DMS153 treated with DMSO at 0.1 percent for 48 hours (cell line): ENCODE measurements around the gene ANKFY1.

Experiments
- DNase-seq: peaks from one replicate; lab custom pipeline; 2025; ENCODE audit not compliant: unreplicated experiment; lab: John Stamatoyannopoulos, UW

ANKFY1 gene

DNA sequence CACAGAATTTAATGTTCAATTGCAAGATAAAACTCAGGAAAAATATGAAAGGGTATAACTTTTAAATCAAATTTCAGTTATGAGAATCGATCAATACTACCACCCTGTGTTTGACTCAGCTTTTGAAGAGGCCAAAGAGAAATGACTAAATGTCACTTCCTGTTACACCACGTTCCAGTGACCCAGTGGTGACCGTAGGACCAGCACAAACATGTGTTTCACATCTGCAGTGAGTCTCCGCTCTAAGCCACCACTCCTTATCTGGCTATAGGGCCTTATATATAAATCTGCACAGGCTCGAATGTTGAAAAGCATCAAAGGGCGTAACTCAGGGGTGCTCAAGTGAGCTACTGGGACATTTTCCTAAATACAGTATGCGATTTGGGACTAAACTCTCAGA, 84.7 kb downstream of the ANKFY1 start:
- no peak for DNase-seq

DNA sequence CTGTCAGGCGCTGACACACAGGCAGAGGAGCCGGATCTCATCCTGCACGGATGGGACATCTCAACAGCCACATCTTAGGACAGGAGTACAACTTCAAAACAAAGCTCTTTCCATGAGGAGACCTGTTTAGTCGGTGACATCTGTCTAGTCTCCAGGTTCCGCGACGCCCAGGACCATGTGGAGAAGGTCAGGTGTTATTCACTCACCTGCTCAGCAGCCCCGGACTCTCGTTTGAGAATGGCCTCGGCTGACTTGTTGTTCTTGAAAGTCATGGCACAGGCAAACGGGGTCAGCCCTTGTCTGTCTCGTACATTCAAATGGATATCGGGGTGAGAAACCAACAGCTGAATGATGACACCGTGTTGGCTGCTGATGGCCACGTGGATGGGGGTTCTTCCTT, 85.1 kb downstream of the ANKFY1 start:
- DNase-seq: no peak

DNA sequence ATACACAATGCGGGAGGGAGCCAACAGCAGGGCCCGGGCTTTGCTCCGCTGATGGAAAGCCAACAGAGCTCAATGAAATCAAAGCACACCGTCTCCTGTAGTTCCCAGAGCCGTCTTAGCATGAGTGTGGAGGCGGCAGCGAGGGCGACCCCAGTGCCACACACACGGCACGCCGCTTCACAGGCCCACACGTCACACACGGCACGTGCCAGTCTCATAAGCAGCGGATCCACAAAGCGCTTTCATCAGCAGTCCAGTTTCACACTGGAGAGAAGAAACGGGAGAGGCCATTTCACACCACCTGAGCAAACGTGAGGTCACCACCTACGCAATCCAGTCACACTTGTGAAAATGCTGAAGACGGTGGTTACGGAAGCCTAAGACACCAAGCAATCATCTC, 86.0 kb downstream of the ANKFY1 start:
- no peak for DNase-seq

DNA sequence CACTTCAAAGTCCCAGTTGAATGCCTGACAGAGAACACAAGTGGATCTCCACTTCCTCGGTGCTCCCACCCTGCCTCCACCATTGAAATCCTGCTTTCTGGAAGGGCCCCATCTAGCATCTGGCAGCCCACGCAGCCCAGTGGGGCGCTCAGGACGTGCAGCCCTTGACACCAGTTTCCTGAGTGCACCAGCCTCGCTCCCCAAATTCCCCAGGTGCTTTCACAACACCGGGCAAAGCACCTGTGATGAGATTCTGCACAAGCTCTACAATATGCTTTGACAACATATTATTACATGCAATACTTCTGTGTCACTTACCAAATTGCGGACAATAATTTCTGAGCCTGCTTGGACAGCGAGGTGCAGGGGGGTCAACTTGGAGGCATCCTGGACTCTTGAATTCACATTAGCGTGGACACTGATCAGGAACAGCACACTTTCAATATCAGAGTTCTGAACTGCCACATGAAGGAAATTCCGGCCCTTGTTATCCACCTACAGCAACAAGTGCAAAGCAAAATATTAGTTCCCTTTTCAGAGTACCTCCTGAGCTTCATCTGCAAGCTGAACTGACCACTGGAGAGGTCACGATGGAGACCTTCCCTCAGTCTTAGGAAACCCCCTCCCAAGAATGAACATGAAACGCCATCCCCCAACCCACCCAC, 86.8 kb downstream of the ANKFY1 start:
- no peak for DNase-seq

DNA sequence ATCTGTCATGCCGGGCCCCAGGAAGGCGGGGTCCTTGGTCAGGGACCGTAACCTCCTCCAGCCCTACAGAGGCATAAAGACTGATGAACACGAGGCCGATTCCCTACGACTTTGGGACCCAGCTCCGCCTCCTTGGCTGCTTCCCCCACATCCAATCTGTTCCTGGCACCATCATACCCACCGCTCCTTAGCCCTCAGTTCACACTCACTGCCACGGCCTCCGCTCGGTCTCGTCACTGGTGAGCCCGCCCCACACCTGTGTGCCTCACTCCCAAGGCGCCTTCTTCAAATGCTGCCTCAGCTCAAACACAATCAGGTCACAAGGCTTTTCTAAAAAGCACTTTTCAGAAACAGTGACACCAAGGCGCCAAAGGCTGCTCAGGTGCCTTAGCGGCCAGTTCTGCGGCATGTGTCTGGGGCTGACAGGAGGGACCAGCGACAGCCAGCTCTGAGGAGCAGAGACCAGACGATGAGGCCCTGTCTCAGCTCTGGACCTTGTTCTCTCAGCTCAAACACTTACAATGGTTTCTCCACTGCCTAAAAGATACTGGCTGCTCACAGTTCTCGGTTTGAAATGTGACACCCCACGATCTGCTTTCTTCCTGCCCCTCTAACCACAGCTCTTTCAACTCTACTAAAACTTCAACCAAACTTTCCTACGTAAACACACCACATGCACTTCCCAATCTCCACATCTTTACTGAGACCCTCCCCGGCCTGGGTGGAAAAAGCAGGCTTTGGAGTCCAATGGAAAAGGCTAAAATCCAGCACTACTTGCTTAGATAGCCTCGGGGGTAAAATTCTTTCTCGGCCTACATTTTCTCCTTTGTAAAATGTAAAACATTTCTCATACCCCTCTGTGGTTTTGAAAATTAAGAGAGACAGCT, 87.6 kb downstream of the ANKFY1 start:
- no peak for DNase-seq

DNA sequence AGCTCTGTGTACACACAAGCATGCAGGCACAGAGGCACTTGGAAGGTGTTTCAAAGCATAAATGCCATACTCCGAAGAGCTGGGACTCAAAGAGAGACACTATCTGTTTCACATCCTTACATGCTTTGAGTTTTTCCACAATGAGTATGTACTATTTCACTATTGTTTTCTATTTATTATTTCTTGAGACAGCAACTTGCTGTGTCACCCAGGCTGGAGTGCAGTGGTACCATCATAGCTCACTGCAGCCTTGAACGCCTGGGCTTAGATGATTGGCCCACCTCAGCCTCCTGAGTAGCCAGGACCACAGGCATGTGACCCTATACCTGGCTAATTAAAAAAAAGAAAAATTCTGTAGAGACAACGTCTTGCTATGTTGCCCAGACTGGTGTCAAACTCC, 89.2 kb downstream of the ANKFY1 start:
- DNase-seq: no peak

DNA sequence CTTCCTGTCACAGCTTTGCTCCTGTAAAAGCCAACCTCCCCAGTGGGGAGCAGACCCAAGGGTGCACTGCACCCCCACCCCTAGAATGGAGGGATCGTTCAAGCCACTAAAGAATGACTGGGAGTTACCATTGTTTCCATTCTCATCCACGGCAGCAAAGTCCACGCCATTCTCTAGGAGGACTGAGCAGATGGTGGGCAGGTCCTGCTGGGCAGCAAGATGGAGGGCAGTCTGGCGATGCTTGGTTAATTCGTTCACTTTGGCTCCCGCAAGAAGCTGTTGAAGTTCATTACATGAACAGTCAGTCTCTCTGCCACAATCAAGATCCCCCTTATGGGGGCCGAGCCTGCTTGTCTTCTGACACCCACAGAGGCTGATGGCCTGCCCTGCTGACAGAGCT, 90.0 kb downstream of the ANKFY1 start:
- DNase-seq: no peak

DNA sequence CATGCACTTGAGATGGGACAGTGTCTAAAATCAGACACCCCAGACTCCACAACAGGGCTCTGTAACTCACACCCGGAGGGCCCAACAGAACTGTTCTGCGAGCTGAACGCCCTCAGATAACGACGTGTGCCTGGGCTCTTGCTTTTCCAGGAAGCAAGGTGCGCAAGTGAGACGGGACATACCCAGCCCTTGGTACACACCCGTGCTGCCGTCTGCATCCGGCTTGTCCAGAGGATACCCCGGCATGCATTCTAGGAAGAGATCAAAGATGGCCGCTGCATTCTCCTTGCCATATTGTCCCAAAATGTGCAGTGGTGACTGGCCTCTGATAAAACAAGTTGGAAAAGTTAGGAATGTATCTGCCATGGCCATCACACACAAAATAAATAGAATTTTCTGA, 91.4 kb downstream of the ANKFY1 start:
- no peak for DNase-seq

DNA sequence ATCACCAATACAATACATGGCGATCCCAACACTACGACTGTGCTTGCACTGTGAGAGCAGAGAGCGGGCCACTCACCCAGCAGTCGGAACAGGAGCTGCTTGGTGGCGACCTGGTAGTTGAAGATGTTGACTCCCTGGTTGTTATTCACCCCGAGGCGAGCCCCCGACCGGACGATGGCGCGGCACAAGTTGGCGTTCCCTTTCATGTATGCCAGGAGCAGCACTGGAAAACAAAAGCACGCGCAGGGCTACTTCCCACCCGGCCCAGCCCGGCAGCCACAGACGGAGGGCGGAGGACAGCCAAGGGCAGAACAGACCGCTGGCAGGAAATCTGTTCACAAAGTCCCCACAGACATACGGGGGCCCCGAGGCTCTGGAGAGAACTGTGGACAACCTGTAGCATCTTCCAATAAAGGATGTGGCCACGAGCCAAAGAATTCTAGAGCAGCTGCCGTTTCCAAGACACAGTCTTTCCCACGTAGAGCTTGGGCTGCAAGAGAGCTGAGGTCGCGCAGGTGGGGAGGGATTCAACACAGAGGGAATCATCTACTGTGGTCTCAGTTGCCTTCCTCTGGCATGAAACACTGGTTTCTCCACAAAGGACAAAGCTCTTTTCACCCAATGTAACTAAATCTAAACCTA, 93.0 kb downstream of the ANKFY1 start:
- no peak for DNase-seq

DNA sequence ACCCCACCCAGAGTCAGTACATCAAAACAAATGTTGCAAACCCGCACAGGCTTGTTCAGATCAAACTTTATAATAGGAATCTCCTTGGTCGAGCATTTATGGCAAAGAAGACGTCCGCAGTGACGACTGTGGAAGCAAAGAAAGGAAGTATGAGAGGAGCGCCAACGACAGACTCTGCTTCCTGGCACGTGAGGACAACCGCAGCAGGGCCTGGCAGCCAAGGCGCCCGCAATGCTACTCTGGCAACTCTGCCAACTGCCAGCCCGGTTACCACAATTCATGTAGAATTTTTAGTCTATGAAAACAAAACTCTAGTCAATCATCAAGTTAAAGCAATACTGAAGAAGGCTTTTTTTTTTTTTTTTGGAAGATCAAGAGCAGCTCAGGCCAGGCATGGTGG, 96.0 kb downstream of the ANKFY1 start:
- DNase-seq: no peak

DNA sequence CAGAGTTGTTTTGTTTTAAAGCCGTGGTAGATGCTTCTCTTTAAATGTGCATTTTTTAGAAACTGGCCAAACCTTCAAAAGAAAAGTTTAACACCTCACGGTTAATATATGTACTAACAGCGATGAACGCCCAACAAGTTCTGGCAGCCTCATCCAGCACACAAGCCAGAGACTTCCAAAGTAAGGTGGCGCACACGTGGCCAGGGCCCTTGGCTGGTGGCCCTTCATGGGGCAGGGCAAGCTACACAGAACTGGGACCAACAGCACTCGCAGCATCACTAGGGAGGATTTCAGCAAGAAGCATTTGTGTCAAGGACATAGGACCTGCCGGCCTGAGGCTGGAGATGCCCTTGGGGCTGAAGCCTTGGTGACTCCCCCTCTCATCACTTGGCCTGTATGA, 97.4 kb downstream of the ANKFY1 start:
- no peak for DNase-seq

DNA sequence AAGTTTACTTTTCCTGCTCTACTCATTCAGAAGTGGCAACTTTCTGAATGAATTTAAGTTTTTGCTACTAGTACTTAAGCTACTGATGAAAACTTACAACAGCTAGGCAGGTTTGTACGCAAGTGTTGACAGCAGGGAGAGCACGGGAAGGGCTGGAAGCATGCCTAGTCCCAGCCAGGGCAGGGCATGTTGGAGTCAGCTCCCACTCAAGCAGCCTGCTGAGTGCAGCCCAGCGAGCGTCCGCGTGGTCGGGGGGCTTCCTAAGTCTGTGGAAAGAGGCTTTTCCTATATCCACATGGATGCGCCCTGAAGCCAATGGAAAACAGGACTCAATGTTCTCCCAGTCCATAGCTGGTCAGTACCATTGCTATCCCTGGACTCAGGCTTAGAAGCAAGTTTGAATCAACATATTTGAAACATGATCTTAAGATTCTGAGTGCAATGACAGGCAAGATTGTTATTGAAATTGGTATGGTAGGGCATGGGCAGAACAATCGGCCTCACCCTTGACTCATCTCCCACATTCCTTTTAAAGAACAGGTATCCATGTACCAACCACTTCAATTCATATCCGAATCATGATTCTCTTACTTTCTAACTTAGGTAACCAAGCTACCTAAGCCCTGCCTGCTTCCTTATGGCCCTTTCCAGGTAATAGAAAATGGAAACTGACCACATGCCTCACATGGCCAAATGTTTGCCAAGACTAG, 98.3 kb downstream of the ANKFY1 start:
- DNase-seq: no peak

DNA sequence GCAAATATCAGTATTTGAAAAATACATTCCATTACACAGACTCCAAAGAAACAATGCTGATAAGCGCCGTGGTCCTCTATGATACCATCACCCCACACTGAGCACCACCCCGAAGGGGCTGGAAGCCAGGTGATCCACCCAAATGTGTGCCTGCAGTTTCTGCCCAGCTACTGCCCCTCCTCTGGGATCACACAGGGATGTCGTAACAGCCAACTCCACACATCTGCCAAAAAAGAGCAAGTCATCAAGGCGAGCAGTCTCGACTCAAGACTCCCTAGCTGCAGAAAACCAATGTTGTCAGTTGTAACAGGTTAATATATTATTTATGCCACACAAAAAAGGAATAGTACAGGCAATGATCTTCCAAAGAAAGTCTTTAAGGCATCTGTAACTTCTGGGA, 99.8 kb downstream of the ANKFY1 start:
- no peak for DNase-seq

DNA sequence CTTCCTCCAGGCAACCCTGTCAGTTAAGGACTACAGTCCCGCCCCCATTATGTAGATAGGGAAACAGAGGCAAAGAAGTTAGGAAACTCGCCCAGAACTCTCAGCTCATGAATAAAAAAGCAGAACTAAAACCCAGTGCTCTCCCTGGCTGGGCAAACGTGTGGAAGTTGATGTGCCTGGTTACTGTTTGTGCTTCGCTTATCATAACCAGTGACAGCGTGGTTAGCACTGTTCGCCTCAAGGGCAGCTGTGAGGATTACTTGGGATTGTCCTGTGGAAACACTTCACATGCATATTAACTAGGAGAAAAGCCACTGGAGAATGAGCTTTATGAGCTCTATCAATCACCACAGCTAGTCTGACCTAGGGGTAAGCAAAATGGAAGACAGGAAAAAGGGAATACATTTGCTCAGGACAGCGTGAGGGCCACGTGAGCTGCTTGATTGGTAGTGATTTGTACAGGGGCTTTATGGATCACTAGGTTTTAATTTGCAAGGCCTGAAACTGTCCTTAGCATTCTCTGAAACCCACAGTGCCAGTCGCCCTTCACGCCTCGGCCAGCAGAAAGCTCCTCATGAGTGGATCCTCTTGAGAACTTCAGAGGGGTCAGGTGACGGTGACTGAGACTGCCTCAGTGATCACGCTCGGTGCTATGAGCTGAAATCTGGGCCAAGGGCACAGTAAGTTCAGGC, 100.9 kb downstream of the ANKFY1 start:
- no peak for DNase-seq

DNA sequence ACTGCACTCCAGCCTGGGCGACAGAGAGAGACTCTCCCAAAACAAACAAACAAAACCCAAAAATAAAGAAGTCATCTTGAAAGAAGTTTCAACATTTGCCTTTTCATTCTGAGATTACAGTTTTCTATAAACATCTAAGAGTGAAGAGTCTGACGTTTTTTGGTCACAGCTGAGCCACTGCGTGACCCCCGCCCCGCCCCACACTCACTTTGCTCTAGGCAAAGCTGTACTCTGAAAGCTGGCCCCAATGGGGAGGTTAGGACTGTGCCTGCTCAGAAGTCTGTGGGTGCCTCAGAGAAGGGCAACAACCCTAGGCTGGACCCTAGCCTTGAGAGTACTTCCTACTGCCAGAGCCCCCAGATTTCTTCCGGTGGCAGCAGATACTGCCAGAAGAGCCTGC, 101.5 kb downstream of the ANKFY1 start:
- no peak for DNase-seq

DNA sequence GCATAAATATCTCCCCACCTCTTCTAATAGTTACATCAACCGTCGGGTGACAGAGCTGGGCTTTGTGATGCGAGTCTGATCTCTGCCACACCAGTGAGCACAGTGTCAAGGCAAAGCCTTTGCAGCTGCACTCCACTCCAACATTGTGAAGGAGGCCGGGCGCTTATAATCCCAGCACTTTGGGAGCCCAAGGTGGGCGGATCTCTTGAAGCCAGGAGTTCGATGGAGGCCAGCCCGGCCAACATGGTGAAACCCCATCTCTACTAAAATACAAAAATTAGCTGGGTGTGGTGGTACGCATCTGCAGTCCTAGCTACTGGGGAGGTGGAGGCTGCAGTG, 101.8 kb downstream of the ANKFY1 start:
- no peak for DNase-seq

DNA sequence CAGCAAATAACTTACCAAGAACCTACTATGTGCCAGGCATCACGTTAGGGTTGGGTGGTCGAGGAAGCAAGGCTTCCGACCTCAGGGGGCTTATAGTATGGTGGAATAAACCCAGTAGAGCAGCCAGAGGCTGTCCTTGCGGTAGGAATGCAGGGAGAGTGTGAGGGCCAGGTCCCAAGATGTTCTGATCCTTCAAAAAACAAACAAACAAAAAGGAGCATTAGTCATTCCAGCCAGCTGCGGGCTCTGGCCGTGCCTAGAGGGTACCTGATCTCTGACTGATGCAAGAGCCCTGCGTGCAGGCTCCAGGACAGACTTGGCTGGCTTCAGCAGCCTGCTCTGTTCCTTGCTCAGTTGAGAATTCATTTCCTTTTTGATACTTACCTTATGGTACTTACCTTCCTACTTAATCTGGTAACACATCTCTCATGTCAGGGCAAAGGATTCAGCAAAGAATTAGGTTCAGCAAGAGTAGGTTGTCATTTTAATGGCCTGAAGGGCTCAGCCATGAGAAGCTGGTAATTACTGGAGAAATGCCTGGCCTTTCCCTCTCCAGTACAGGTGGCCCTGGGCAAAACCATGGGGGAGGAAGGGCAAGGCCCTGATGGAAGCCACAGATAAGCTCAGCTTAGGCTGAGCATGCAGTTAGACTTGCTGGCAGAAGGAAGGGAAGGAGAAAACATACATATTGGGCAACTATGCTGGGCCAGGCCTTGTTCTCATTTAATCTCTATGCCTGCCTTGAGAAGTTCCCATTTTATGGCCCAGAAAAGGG, 102.4 kb downstream of the ANKFY1 start:
- DNase-seq: no peak

DNA sequence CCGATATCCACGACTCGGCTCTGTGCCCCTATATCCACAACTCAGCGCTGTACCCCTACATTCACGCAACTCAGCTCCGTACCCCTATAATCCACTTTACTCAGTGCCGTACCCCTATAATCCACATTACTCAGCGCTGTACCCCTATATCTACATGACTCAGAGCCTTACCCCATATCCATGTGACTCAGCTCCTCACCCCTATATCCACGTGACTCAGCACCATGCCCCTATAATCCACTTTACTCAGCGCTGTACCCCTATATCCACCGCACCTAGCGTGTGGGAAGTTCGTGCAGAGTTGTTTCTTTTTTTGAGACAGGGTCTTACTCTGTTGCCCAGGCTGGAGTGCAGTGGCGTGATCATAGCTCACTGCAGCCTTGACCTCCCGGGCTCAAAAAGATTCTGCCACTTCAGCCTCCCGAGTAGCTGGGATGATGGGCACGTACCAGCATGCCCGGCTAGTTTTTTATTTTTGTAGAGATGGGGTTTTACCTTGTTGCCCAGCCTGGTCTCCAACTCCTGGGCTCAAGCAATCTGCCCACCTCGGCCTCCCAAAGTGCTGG, 103.4 kb downstream of the ANKFY1 start:
- DNase-seq: no peak

DNA sequence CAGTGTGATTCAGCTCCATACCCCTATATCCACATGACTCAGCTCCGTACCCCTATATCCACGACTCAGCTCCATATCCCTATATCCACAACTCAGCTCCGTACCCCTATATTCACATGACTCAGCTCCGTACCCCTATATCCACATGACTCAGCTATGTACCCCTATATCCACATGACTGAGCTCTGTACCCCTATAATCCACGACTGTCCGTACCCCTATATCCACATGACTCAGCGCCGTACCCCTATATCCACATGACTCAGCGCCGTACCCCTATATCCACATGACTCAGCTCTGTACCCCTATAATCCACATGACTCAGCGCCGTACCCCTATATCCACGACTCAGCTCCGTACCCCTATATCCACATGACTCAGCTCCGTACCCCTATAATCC, 104.0 kb downstream of the ANKFY1 start:
- DNase-seq: no peak
